Measurements from ENCODE around the gene NDFIP2. TPM values are rescaled to one million over a fixed set of nuclear protein-coding genes. Genes with fewer than 3 reads are reported as not detected.

Gene NDFIP2
- polyA plus RNA-seq, 1 of the 3 experiments (the other 2 are of a cell fraction), result 21.4 TPM

DNA sequence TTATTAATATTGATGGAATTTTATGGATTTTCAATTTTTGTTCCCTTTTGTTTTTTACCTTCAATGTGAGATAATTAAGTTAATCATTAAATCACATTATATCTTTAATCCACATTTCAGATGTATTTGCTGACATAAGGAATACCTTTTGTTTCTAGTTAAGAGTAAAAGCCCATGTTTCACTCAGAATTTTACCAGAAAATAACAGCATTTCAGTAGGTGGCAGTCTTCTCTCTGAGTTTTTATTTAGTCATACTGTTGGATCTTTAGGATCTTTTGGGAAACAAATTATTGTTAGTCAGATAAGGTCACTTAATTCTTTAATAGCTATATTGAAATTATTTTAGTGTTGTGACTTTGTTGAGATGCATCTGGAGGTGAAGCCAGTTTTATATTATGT, 67.9 kb downstream of the NDFIP2 start:
- no peak overlapping the region for H3K9ac ChIP-seq
- DNase-seq, result peak; percentile 17
- H4K20me1 ChIP-seq (ENCODE audit: insufficient read depth), result no peaks in the 10 kb centered on the region
- H3K36me3 ChIP-seq (replicated peaks in 1 of 2; ENCODE audit: control insufficient read depth in 1 of 2, insufficient read depth in 2 of 2, low read length in 1 of 2), result peaks cover 13% of the 10 kb centered on the region in 2 experiments
- no peak overlapping the region for H3K4me2 ChIP-seq
- H3F3A ChIP-seq (replicated peaks; ENCODE audit: insufficient read depth), result no peaks in the 10 kb centered on the region
- no peaks in the 10 kb centered on the region for H3K79me2 ChIP-seq (ENCODE audit: insufficient read depth)
- H3K9me2 ChIP-seq, result no peaks in the 10 kb centered on the region
- peak; percentile 42; the same call in 1 of the 2 replicates for TF ChIP-seq SMC3 (IDR thresholded peaks at IDR 0.05; ENCODE audit: low read depth, low read length)
- TF ChIP-seq, protein P1, sequence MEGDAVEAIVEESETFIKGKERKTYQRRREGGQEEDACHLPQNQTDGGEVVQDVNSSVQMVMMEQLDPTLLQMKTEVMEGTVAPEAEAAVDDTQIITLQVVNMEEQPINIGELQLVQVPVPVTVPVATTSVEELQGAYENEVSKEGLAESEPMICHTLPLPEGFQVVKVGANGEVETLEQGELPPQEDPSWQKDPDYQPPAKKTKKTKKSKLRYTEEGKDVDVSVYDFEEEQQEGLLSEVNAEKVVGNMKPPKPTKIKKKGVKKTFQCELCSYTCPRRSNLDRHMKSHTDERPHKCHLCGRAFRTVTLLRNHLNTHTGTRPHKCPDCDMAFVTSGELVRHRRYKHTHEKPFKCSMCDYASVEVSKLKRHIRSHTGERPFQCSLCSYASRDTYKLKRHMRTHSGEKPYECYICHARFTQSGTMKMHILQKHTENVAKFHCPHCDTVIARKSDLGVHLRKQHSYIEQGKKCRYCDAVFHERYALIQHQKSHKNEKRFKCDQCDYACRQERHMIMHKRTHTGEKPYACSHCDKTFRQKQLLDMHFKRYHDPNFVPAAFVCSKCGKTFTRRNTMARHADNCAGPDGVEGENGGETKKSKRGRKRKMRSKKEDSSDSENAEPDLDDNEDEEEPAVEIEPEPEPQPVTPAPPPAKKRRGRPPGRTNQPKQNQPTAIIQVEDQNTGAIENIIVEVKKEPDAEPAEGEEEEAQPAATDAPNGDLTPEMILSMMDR (IDR thresholded peaks at IDR 0.05), result peak; percentile 72
- TF ChIP-seq RFX5 (IDR thresholded peaks at IDR 0.05; ENCODE audit: low read length), result no peak
- no peak for TF ChIP-seq POLR2AphosphoS5 (IDR thresholded peaks at IDR 0.05; ENCODE audit: low read depth, low read length)
- TF ChIP-seq, protein P2, sequence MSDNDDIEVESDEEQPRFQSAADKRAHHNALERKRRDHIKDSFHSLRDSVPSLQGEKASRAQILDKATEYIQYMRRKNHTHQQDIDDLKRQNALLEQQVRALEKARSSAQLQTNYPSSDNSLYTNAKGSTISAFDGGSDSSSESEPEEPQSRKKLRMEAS (IDR thresholded peaks at IDR 0.05; ENCODE audit: low read depth), result no peak
- TF ChIP-seq RAD21 (IDR thresholded peaks at IDR 0.05; ENCODE audit: low read length), result peak; percentile 81
- peak; percentile 13; the same call in 1 of the 2 replicates for TF ChIP-seq GATA2 (CRISPR knock-in tag; IDR thresholded peaks at IDR 0.05)
- no peak for TF ChIP-seq TEAD4 (IDR thresholded peaks at IDR 0.05; ENCODE audit: borderline replicate concordance, insufficient read depth)
- TF ChIP-seq EP300 (IDR thresholded peaks at IDR 0.05; ENCODE audit: borderline replicate concordance in 1 of 2, low read depth in 1 of 2, low read length in 1 of 2), result 0 out of 4 replicates have a peak, but pooled peaks of 1 of the 2 experiments have one; percentile 20
- ChIA-PET POLR2A (no interaction called here), CTCF (interaction anchor here (0.6 to 1.6 kb wide), 22 partner anchors 11 to 1494 kb away, joined by 3 to 9 read pairs (median 3); no protein-coding TSS in a partner anchor)
- H3K4me3 ChIP-seq (ENCODE audit: low read depth in 2 of 2, low read length in 1 of 2), result no peak overlapping the region
- H2AFZ ChIP-seq (ENCODE audit: low read depth), result no peak overlapping the region
- peaks cover 7 to 29% of the 10 kb centered on the region in 2 experiments; a peak in 3 of 4 replicates for H3K4me1 ChIP-seq (ENCODE audit: control insufficient read depth in 1 of 2, insufficient read depth in 2 of 2, low read depth in 1 of 2, low read length in 1 of 2)
- peak overlapping the region; percentile 20 to 97; a peak in 3 of 4 replicates for H3K27ac ChIP-seq (ENCODE audit: low read depth in 2 of 2, low read length in 1 of 2)
- no peaks in the 10 kb centered on the region for H3K9me3 ChIP-seq
- H3K27me3 ChIP-seq (ENCODE audit: insufficient read depth), result no peaks in the 10 kb centered on the region

DNA sequence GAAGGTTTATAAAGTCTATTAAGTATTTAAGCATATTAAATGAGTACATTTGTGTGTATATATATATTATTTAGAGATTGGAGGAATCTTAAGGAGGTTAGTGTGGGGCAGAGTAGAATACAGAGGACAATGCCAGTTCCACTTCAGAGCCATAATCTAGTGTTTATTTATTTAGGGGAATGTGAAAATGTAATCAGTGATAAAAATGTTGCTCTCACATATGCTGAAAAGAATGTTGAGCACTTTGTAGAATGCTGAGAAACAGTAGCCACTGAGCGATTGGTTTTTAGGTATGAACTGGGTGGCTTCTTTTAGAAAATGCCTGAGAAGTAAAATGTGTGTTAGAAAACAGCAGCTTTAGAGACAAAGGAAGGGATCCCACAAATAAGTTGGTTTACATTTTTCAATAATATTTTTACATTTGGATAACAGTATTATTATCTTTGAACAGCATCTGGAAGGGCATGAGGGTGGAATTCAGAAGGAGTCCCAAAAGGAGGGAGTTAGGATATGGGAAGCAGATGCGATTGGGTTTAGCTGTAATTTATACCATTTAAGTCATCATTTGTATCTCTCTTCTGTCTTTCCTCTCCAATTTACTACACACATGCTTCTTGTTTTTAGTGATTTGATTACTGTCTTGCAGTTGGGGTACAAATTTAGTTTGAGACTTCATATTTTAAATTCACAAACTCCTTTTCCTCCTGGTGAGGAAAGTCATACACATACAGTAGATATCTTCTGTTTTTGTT, 68.6 kb downstream of the NDFIP2 start:
- Histone ChIP-seq H3K4me2 (peak overlapping the region; percentile 7; the same call in 1 of the 2 replicates), H3K9me3 (no peaks in the 10 kb centered on the region), H3K27me3 (ENCODE audit: insufficient read depth) (no peaks in the 10 kb centered on the region), H4K20me1 (ENCODE audit: insufficient read depth) (no peaks in the 10 kb centered on the region), H3K27ac (ENCODE audit: low read depth in 2 of 2, low read length in 1 of 2) (peak overlapping the region; percentile 20 to 97; a peak in 3 of 4 replicates), H3K9ac (no peak overlapping the region), H3F3A (replicated peaks; ENCODE audit: insufficient read depth) (no peaks in the 10 kb centered on the region), H3K36me3 (replicated peaks in 1 of 2; ENCODE audit: control insufficient read depth in 1 of 2, insufficient read depth in 2 of 2, low read length in 1 of 2) (peaks cover 13% of the 10 kb centered on the region in 2 experiments), H3K4me3 (ENCODE audit: low read depth in 2 of 2, low read length in 1 of 2) (no peak overlapping the region), H3K9me2 (no peaks in the 10 kb centered on the region), H3K79me2 (ENCODE audit: insufficient read depth) (no peaks in the 10 kb centered on the region), H2AFZ (ENCODE audit: low read depth) (no peak overlapping the region), H3K4me1 (ENCODE audit: control insufficient read depth in 1 of 2, insufficient read depth in 2 of 2, low read depth in 1 of 2, low read length in 1 of 2) (peaks cover 7 to 27% of the 10 kb centered on the region in 2 experiments; a peak in 3 of 4 replicates)
- DNase-seq, result peak; percentile 21
- POLR2A ChIA-PET, result interaction anchor here (0.8 to 1.2 kb wide), 2 partner anchors 250 to 793 kb away, joined by 3 read pairs; no protein-coding TSS in a partner anchor
- CTCF ChIA-PET, result interaction anchor here (0.6 to 1.6 kb wide), 23 partner anchors 11 to 1493 kb away, joined by 3 to 9 read pairs (median 3); no protein-coding TSS in a partner anchor
- 51% methylated on average over 2 of the region's 2 CpGs for WGBS (ENCODE audit: low lambda C conversion rate)
- no peak for TF ChIP-seq RXRA (IDR thresholded peaks at IDR 0.05; ENCODE audit: borderline replicate concordance, low read depth)
- TF ChIP-seq, protein P2 (IDR thresholded peaks at IDR 0.05; ENCODE audit: low read depth), result no peak
- peak; percentile 38; the same call in 1 of the 2 replicates for TF ChIP-seq RCOR1 (IDR thresholded peaks at IDR 0.05; ENCODE audit: low read length)
- peak in 1 of 2 experiments; percentile 71; a peak in 1 of 4 replicates for TF ChIP-seq EP300 (IDR thresholded peaks at IDR 0.05; ENCODE audit: borderline replicate concordance in 1 of 2, low read depth in 1 of 2, low read length in 1 of 2)
- no peak for TF ChIP-seq FOXJ3 (CRISPR knock-in tag; IDR thresholded peaks at IDR 0.05)
- TF ChIP-seq MXI1 (IDR thresholded peaks at IDR 0.05; ENCODE audit: low read depth, low read length), result no peak
- TF ChIP-seq, protein P3, sequence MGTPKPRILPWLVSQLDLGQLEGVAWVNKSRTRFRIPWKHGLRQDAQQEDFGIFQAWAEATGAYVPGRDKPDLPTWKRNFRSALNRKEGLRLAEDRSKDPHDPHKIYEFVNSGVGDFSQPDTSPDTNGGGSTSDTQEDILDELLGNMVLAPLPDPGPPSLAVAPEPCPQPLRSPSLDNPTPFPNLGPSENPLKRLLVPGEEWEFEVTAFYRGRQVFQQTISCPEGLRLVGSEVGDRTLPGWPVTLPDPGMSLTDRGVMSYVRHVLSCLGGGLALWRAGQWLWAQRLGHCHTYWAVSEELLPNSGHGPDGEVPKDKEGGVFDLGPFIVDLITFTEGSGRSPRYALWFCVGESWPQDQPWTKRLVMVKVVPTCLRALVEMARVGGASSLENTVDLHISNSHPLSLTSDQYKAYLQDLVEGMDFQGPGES (IDR thresholded peaks at IDR 0.05; ENCODE audit: low read depth, low read length), result no peak
- TF ChIP-seq TCF12 (IDR thresholded peaks at IDR 0.05), result peak; percentile 55; the same call in 1 of the 2 replicates
- TF ChIP-seq, protein P4, sequence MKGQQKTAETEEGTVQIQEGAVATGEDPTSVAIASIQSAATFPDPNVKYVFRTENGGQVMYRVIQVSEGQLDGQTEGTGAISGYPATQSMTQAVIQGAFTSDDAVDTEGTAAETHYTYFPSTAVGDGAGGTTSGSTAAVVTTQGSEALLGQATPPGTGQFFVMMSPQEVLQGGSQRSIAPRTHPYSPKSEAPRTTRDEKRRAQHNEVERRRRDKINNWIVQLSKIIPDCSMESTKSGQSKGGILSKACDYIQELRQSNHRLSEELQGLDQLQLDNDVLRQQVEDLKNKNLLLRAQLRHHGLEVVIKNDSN (IDR thresholded peaks at IDR 0.05; ENCODE audit: borderline replicate concordance, low read depth), result no peak
- TF ChIP-seq GATA2 (CRISPR knock-in tag; IDR thresholded peaks at IDR 0.05), result no peak
- TF ChIP-seq POLR2AphosphoS5 (IDR thresholded peaks at IDR 0.05; ENCODE audit: low read depth, low read length), result no peak
- TF ChIP-seq ELF1 (IDR thresholded peaks at IDR 0.05), result no peak
- TF ChIP-seq FOXM1 (IDR thresholded peaks at IDR 0.05; ENCODE audit: low read depth), result no peak
